Motor neuron (in vitro differentiated cells): ENCODE data around the gene S100A13. TPM values are rescaled to one million over a fixed set of nuclear protein-coding genes. Genes with fewer than 3 reads are reported as not detected.
"Not testable (repeated sequence)": the region's sequence is repeated elsewhere in the genome, so short reads cannot be mapped to it uniquely, and the experiment has no call there.

Experiments
- ATAC-seq, 8 experiments: fragments of 200-7000 bp; cut with Tn5 transposase; replicated peaks in 6 of 8; 2 replicates each; pipeline ENCODE4 v1.8.0; 2021; ENCODE audit warnings: mild to moderate bottlenecking in 8 of 8, moderate library complexity in 8 of 8
- H3K27ac ChIP-seq, 2 donors: fragments of 250-450 bp; sonication (Bioruptor Pico); 2 replicates each; pipeline ENCODE4 v1.9.0; 2021; ENCODE audit warnings: antibody characterized with exemption in 2 of 2, mild to moderate bottlenecking in 2 of 2, moderate library complexity in 1 of 2
- H3K4me1 ChIP-seq, 2 donors: fragments of 250-450 bp; sonication (Bioruptor Pico); replicated peaks in 1 of 2; 2 replicates each; pipeline ENCODE4 v1.6.1; 2021; ENCODE audit warnings: antibody characterized with exemption in 2 of 2, mild to moderate bottlenecking in 2 of 2, moderate library complexity in 1 of 2
- H3K4me3 ChIP-seq, 5 donors: fragments of 250-450 bp; sonication (Bioruptor Pico); 2 replicates each; pipeline ENCODE4 v1.9.0; 2021; ENCODE audit warnings: antibody characterized with exemption in 5 of 5, mild to moderate bottlenecking in 5 of 5, moderate library complexity in 4 of 5
- WGBS, 10 experiments: fragments of 450-650 bp; shearing (Covaris generic); methylation state at CpG; one replicate each; pipeline ENCODE4 v1.0.0; 2022; 5-methylcytosine and 5-hydroxymethylcytosine counted together
- in situ Hi-C, 9 experiments: fragments of 400-800 bp; cut with MboI; loops; one replicate each; pipeline ENCODE4 v1.15.0; 2021; ENCODE audit warnings: low sequenced_read_pairs in 9 of 9, low pct_unique_long_range_greater_than_20kb in 2 of 9; ENCODE audit not compliant: unreplicated experiment in 9 of 9
- total RNA-seq, 8 experiments: library from RNA; unstranded; fragments of 300-600 nt; gene quantifications; 2 replicates each; pipeline versions ENCODE4 v1.2.3 to v1.2.4, GENCODE V29; 2022

S100A13 gene
- total RNA-seq, 8 experiments from 2014 or later = 44.1 to 224 (median 59.6) TPM

GRCh38 chr1:153647346-153647714 lies 20.0 kb upstream of the S100A13 start:
- H3K27ac ChIP-seq = no peak overlapping the region
- no peak overlapping the region for H3K4me3 ChIP-seq
- 14 to 100% (median 73%) methylated on average over 1 to 2 of the region's 2 CpGs; no CpG with 5 or more reads in 5 of the 10 experiments for WGBS, 10 experiments
- peak in 6 of 8 experiments; percentile 10 to 34 (median 18) for ATAC-seq
- H3K4me1 ChIP-seq = no peaks in the 10 kb centered on the region
- in situ Hi-C loops = loop anchor here in 3 of 9 experiments (25.0 kb wide), 1 partner anchor 135 kb away; no protein-coding TSS in a partner anchor

DNA sequence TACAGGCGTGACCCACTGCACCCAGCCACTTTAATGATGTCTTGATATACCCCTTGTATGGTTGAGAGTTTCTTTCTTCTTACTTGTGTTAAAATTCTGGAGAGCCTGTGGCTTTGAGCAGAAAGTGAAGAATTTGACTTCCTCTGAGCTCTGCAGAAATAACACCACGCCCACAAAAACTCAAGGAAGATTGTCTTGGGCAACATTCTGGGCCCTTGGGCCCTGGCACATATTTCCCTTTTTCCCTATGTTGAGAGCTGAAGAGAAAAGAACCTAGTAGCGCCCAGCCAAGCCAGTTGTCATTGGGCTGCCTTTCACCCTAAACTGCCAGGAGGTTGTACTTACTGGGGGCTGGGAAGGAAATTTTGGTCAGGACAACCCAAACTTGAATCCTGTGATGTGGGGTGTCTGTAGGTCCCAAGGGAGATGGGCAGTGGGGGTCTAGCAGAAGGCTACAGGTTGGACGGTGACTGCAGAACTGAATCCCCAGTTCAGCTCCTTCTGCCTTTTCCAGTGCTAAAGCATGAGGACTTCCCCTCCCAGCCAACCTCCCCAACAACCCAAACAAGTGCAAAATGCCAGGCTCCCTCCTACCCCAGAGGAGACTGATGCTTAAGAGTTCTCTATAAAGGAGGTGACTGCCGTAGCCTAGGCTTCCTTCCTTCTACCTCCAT lies 19.5 kb upstream of the S100A13 start:
- Histone ChIP-seq H3K27ac (no peak overlapping the region), H3K4me1 (no peaks in the 10 kb centered on the region), H3K4me3 (no peak overlapping the region)
- WGBS, 10 experiments = 83 to 100% (median 92%) methylated on average over 2 to 5 of the region's 5 CpGs; no CpG with 5 or more reads in 2 of the 10 experiments
- in situ Hi-C loops = loop anchor here in 3 of 9 experiments (25.0 kb wide), 1 partner anchor 135 kb away; no protein-coding TSS in a partner anchor
- peak in 3 of 8 experiments; percentile 2 to 18 (median 9) for ATAC-seq

GRCh38 chr1:153643816-153644215 lies 16.5 kb upstream of the S100A13 start:
- H3K27ac ChIP-seq = no peak overlapping the region
- no peak overlapping the region for H3K4me3 ChIP-seq
- in situ Hi-C loops = loop anchor here in 3 of 9 experiments (25.0 kb wide), 1 partner anchor 132 kb away; no protein-coding TSS in a partner anchor
- no peak for ATAC-seq
- no peaks in the 10 kb centered on the region for H3K4me1 ChIP-seq

- 70 to 100% (median 97%) methylated on average over 2 to 11 of the region's 11 CpGs; no CpG with 5 or more reads in 1 of the 10 experiments for WGBS, 10 experiments
- in situ Hi-C loops = loop anchor here in 3 of 9 experiments (25.0 kb wide), 1 partner anchor 131 kb away; no protein-coding TSS in a partner anchor
- ATAC-seq = no peak
- Histone ChIP-seq H3K4me1 (no peaks in the 10 kb centered on the region), H3K27ac (no peak overlapping the region), H3K4me3 (no peak overlapping the region)
Measured at GRCh38 chr1:153643100-153643499, 15.8 kb upstream of the S100A13 start.

- ATAC-seq = no peak
- in situ Hi-C loops = loop anchor here in 3 of 9 experiments (25.0 kb wide), 1 partner anchor 130 kb away; no protein-coding TSS in a partner anchor
- Histone ChIP-seq H3K27ac (no peak overlapping the region), H3K4me3 (no peak overlapping the region), H3K4me1 (no peaks in the 10 kb centered on the region)
- WGBS, 10 experiments = 60 to 100% (median 92%) methylated on average over 1 to 10 of the region's 11 CpGs; no CpG with 5 or more reads in 2 of the 10 experiments
Measured at GRCh38 chr1:153642161-153642560, 14.9 kb upstream of the S100A13 start.

- in situ Hi-C loops = loop anchor here in 3 of 9 experiments (25.0 kb wide), 1 partner anchor 129 kb away; no protein-coding TSS in a partner anchor
- Histone ChIP-seq H3K4me1 (peaks cover 1 to 2% of the 10 kb centered on the region in 2 donors), H3K4me3 (no peak overlapping the region), H3K27ac (no peak overlapping the region)
- WGBS, 10 experiments = 55 to 86% (median 68%) methylated on average over 3 to 6 of the region's 6 CpGs; no CpG with 5 or more reads in 2 of the 10 experiments
- ATAC-seq = peak in 4 of 8 experiments; percentile 8 to 22 (median 14)
Measured at GRCh38 chr1:153640861-153641260, 13.6 kb upstream of the S100A13 start.

DNA sequence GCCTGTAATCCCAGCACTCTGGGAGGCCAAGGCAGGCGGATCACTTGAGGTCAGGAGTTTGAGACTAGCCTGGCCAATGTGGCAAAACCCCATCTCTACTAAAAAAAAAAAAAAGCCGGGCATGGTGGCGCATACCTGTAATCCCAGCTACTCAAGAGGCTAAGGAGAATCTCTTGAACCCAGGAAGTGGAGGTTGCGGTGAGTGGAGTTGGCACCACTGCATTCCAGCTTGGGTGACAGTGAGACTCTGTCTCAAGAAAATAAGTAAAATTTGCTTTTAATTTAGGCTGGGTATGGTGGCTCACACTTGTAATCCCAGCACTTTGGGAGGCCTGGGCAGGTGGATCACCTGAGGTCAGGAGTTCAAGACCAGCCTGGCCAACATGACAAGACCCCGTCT lies 12.9 kb upstream of the S100A13 start:
- ATAC-seq, H3K27ac ChIP-seq: not testable (repeated sequence)
- in situ Hi-C loops = loop anchor here in 3 of 9 experiments (25.0 kb wide), 1 partner anchor 128 kb away; no protein-coding TSS in a partner anchor

GRCh38 chr1:153639280-153639679 lies 12.0 kb upstream of the S100A13 start:
- 14 to 100% (median 71%) methylated on average over 1 to 3 of the region's 3 CpGs; no CpG with 5 or more reads in 1 of the 10 experiments for WGBS, 10 experiments
- in situ Hi-C loops = loop anchor here in 3 of 9 experiments (25.0 kb wide), 1 partner anchor 127 kb away; no protein-coding TSS in a partner anchor
- H3K27ac ChIP-seq = no peak overlapping the region
- H3K4me1 ChIP-seq = peaks cover 11 to 12% of the 10 kb centered on the region in 2 donors
- no peak overlapping the region for H3K4me3 ChIP-seq
- ATAC-seq = peak in 3 of 8 experiments; percentile 14 to 61 (median 39)

More for the DNA sequence above, 12.9 kb upstream of the S100A13 start:
- not testable (repeated sequence) for H3K4me1 ChIP-seq, H3K4me3 ChIP-seq
- 80 to 100% (median 95%) methylated on average over 1 to 5 of the region's 5 CpGs; no CpG with 5 or more reads in 2 of the 10 experiments for WGBS, 10 experiments

DNA sequence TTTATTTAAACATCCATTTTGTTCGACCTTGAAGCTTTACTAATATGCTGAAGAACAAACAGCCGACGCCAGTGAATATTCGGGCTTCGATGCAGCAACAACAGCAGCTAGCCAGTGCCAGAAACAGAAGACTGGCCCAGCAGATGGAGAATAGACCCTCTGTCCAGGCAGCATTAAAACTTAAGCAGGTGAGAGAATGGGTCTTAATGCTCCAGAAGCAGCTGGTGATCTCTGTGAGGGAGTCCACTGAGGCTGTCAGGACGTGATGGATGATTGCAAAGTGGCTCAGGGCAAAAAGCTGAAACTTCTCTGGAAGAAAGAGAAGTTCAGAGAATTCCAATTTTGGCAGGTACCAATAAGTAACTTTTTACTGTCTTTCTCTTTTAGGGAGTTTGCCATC lies 11.0 kb upstream of the S100A13 start:
- WGBS, 10 experiments = 13 to 89% (median 81%) methylated on average over 1 to 6 of the region's 6 CpGs; no CpG with 5 or more reads in 3 of the 10 experiments
- no peak for ATAC-seq

DNA sequence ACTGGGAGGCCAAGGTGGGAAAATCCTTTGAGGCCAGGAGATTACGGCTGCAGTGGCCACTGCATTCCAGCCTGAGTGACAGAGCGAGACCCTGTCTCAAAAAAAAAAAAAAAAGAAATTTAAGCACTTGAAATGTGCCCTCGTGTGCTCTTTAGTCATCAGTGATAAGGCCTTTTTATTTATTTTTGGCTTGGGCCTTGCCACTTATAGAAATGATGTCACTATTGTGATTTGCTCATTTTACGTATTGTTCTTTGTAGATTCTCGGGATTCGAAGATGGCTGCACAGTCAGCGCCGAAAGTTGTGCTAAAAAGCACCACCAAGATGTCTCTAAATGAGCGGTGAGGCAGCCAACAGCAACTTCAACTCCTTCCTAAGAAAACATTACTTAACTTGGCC lies 9.0 kb upstream of the S100A13 start:
- Histone ChIP-seq H3K4me1 (peaks cover 11 to 12% of the 10 kb centered on the region in 2 donors), H3K27ac (no peak overlapping the region), H3K4me3 (no peak overlapping the region)
- WGBS, 10 experiments = 91 to 100% (median 96%) methylated on average over 6 to 9 of the region's 9 CpGs; no CpG with 5 or more reads in 2 of the 10 experiments
- ATAC-seq = no peak
- in situ Hi-C loops = loop anchor here in 3 of 9 experiments (25.0 kb wide), 1 partner anchor 124 kb away; no protein-coding TSS in a partner anchor

More for the DNA sequence above, 11.0 kb upstream of the S100A13 start:
- Histone ChIP-seq H3K27ac (no peak overlapping the region), H3K4me3 (no peak overlapping the region), H3K4me1 (peaks cover 11 to 12% of the 10 kb centered on the region in 2 donors)
- in situ Hi-C loops = loop anchor here in 3 of 9 experiments (25.0 kb wide), 1 partner anchor 126 kb away; no protein-coding TSS in a partner anchor

DNA sequence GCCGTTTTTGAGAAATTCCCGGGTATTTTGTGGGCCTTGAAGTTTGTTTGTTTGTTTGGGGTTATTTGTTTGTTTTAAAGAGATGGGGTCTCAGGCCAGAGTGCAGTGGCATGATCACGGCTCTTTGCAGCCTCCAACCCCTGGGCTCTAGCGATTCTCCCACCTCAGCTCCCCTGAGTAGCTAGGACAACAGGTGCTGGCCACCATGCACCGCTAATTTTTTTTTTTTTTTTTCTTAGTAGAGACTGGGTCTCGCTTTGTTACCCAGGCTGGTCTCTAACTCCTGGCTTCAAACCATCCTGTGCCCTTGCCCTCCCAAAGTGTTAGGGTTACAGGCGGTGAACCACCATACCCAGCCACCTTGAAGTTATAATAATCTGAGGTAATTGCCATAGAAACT lies 8.6 kb upstream of the S100A13 start:
- H3K27ac ChIP-seq = no peak overlapping the region
- peak overlapping the region in 4 of 5 donors; percentile 84 to 100 (median 100) for H3K4me3 ChIP-seq
- in situ Hi-C loops = loop anchor here in 3 of 9 experiments (25.0 kb wide), 1 partner anchor 124 kb away; no protein-coding TSS in a partner anchor
- WGBS, 10 experiments = 67 to 100% (median 91%) methylated on average over 1 to 7 of the region's 7 CpGs; no CpG with 5 or more reads in 2 of the 10 experiments
- peaks cover 11 to 12% of the 10 kb centered on the region in 2 donors for H3K4me1 ChIP-seq
- no peak for ATAC-seq

DNA sequence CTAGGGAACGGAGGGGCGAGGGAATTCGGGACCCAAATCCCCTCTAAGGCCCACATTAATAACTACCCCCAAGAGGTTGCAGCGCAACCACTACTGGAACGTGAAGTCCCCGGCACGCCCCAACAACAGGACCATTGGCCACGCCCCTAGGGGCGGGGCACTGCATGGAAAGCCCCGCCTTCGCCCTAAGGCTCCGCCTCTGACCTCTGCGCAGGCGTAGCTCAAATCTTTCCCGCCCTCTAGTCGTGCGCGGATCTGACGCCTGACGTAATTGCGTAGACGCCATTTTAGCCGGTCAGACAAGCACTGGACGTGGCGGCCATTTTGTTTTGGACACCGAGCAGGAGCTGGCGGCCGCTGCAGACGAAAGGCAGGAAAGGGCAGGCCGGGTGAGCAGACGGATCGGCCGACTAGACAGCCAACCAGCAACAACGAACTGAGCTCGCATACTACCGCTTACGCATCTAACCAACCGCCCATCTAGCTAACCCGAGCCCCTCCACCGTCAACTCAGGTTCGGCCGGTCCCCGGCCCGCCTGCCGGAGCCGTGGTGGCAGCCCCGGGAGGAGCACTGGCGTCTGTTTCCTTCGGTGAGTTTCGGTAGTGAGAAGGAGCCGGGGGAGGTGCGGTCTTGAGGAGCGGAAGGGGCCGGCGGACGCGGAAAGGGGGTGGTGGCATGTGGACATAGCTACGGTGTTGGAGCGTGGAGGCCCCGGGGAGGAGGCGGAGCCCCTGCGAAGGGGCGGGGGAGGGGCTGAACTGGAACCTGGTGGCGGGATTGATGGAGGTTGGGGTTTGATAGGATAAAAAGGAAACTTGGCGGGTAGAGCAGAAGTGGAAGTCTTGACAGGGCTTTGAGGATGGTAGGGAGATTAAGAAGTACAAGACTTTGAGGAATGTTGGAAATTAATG lies 6.7 kb upstream of the S100A13 start, which contains the start of gene CHTOP:
CHTOP (plus strand) TSS at position 313 of the 912 bp plus-strand sequence. CDS start 2,523 bp downstream, outside the sequence.
- H3K4me3 ChIP-seq = peak within 1 kb of the TSS; percentile 84 to 100 (median 99)
- WGBS, 10 experiments = 0 to 10% (median 3%) methylated on average over 4 to 22 of the region's 65 CpGs; no CpG with 5 or more reads in 3 of the 10 experiments
- peaks cover 12 to 15% of the 10 kb centered on the region in 2 donors for H3K4me1 ChIP-seq
- in situ Hi-C loops = loop anchor here in 3 of 9 experiments (25.0 kb wide), 1 partner anchor 122 kb away; no protein-coding TSS in a partner anchor
- peak within 1 kb of the TSS; percentile 100 for H3K27ac ChIP-seq
- ATAC-seq = peak; percentile 89 to 96 (median 94)
